Measurements from ENCODE around the gene TDO2.

Gene TDO2

GRCh38 chr4:155903453-155903852, at the start of gene TDO2:
Gene TDO2, plus strand, starts transcription at chr4:155903696. Its CDS starts 63 bp downstream, at chr4:155903759.
- no peak for TF ChIP-seq CTCF (IDR thresholded peaks at IDR 0.05; ENCODE audit: borderline replicate concordance, insufficient read depth, low read depth, low read length)
- no peak within 1 kb of the TSS for H3K4me3 ChIP-seq (ENCODE audit: low read depth, low read length)

GRCh38 chr4:155854582-155855226, 48.8 kb upstream of the TDO2 start:
- no peak overlapping the region for H3K4me3 ChIP-seq (ENCODE audit: low read depth, low read length)
- TF ChIP-seq CTCF (IDR thresholded peaks at IDR 0.05; ENCODE audit: borderline replicate concordance, insufficient read depth, low read depth, low read length) = no peak

GRCh38 chr4:155855897-155856296, 47.6 kb upstream of the TDO2 start:
- no peak overlapping the region for H3K4me3 ChIP-seq (ENCODE audit: low read depth, low read length)
- no peak for TF ChIP-seq CTCF (IDR thresholded peaks at IDR 0.05; ENCODE audit: borderline replicate concordance, insufficient read depth, low read depth, low read length)

- no peak for TF ChIP-seq CTCF (IDR thresholded peaks at IDR 0.05; ENCODE audit: borderline replicate concordance, insufficient read depth, low read depth, low read length)
- H3K4me3 ChIP-seq (ENCODE audit: low read depth, low read length) = no peak within 1 kb of the TSS
Observed at GRCh38 chr4:155866177-155866576, 37.3 kb upstream of the TDO2 start, which contains the start of gene ASIC5. Gene ASIC5, minus strand, starts transcription at chr4:155866277. Its CDS starts 51 bp downstream, at chr4:155866226.

GRCh38 chr4:155875878-155876277, 27.6 kb upstream of the TDO2 start:
- TF ChIP-seq CTCF (IDR thresholded peaks at IDR 0.05; ENCODE audit: borderline replicate concordance, insufficient read depth, low read depth, low read length) = no peak

GRCh38 chr4:155877971-155878370, 25.5 kb upstream of the TDO2 start:
- TF ChIP-seq CTCF (IDR thresholded peaks at IDR 0.05; ENCODE audit: borderline replicate concordance, insufficient read depth, low read depth, low read length) = no peak
- no peak overlapping the region for H3K4me3 ChIP-seq (ENCODE audit: low read depth, low read length)

More at GRCh38 chr4:155875878-155876277, 27.6 kb upstream of the TDO2 start:
- no peak overlapping the region for H3K4me3 ChIP-seq (ENCODE audit: low read depth, low read length)

- TF ChIP-seq CTCF (IDR thresholded peaks at IDR 0.05; ENCODE audit: borderline replicate concordance, insufficient read depth, low read depth, low read length) = no peak
- no peak overlapping the region for H3K4me3 ChIP-seq (ENCODE audit: low read depth, low read length)
Observed at GRCh38 chr4:155878611-155879010, 24.9 kb upstream of the TDO2 start.

Data from GM12875 (cell line).